Suprapubic skin (tissue), 4 donors: ENCODE data around the gene ATF3. TPM values are rescaled to one million over a fixed set of nuclear protein-coding genes. Genes with fewer than 3 reads are reported as not detected.

Experiments
- DNase-seq, 2 donors: peaks; one replicate each; pipeline ENCODE4 v3.0.0-alpha.2; 2019; ENCODE audit warnings: low spot score in 2 of 2
- H3K27ac ChIP-seq: fragments of 200-600 bp; sonication (generic); one replicate; pipeline ENCODE4 v1.5.1; 2019
- H3K27me3 ChIP-seq: fragments of 200-600 bp; sonication (generic); one replicate; pipeline ENCODE4 v1.5.1; 2019
- H3K36me3 ChIP-seq: fragments of 200-600 bp; sonication (generic); one replicate; pipeline ENCODE4 v1.5.1; 2019
- H3K4me1 ChIP-seq: fragments of 200-600 bp; sonication (generic); one replicate; pipeline ENCODE4 v1.5.1; 2019
- H3K4me3 ChIP-seq: fragments of 200-600 bp; sonication (generic); one replicate; pipeline ENCODE4 v1.5.1; 2019; ENCODE audit warnings: mild to moderate bottlenecking
- H3K9me3 ChIP-seq: fragments of 200-600 bp; sonication (generic); one replicate; pipeline ENCODE4 v1.5.1; 2019
- CTCF ChIP-seq, 2 donors: fragments of 200-600 bp in 1 of 2; fragments of 450-650 bp in 1 of 2; sonication (generic) in 1 of 2; IDR thresholded peaks; one replicate each; pipeline ENCODE4 v1.5.1; 2016 to 2019; ENCODE audit warnings: antibody characterized with exemption in 2 of 2, mild to moderate bottlenecking in 1 of 2, moderate library complexity in 1 of 2
- EP300 ChIP-seq: sonication (generic); formaldehyde crosslinking; IDR thresholded peaks from one replicate; pipeline ENCODE4 v1.6.1; 2017; ENCODE audit warnings: antibody characterized with exemption
- POLR2A ChIP-seq, 2 donors: fragments of 450-650 bp; IDR thresholded peaks; one replicate each; pipeline ENCODE4 v1.6.1; 2017; ENCODE audit warnings: antibody characterized with exemption in 2 of 2, mild to moderate bottlenecking in 2 of 2, moderate library complexity in 2 of 2
- POLR2AphosphoS5 ChIP-seq, 3 donors: sonication (generic); formaldehyde crosslinking; IDR thresholded peaks; one replicate each; pipeline ENCODE4 v1.6.1; 2017; ENCODE audit warnings: antibody characterized with exemption in 3 of 3
- WGBS: methylation state at CpG from one replicate; pipeline ENCODE4 v1.1.5; 2018; 5-methylcytosine and 5-hydroxymethylcytosine counted together
- total RNA-seq, 4 donors: library from RNA; depleted of rRNA; stranded (reverse); fragments of >200 nt; gene quantifications; one replicate each; pipeline ENCODE4 v1.1.0, GENCODE V29; 2016

ATF3 gene
- total RNA-seq, 4 donors from 2014 or later, result 43.9 to 151 (median 84.1) TPM

GRCh38 chr1:212596798-212597197 is 11.8 kb upstream of the ATF3 start:
- Histone ChIP-seq H3K36me3 (no peaks in the 10 kb centered on the region), H3K9me3 (no peaks in the 10 kb centered on the region), H3K4me3 (no peak overlapping the region), H3K27me3 (no peaks in the 10 kb centered on the region), H3K27ac (peak overlapping the region; percentile 16), H3K4me1 (peaks cover 10% of the 10 kb centered on the region)
- DNase-seq, result no peak
- no peak for TF ChIP-seq POLR2A (IDR thresholded peaks at IDR 0.05)
- TF ChIP-seq CTCF (IDR thresholded peaks at IDR 0.05), result no peak
- TF ChIP-seq EP300, result no peak
- no peak for TF ChIP-seq POLR2AphosphoS5 (IDR thresholded peaks at IDR 0.05)
- 87% methylated on average over 3 of the region's 3 CpGs for WGBS

GRCh38 chr1:212597487-212597886 is 11.1 kb upstream of the ATF3 start:
- Histone ChIP-seq H3K27me3 (no peaks in the 10 kb centered on the region), H3K27ac (no peak overlapping the region)
- DNase-seq, result no peak

GRCh38 chr1:212600071-212600915 is 8.3 kb upstream of the ATF3 start:
- H3K27me3 ChIP-seq, result no peaks in the 10 kb centered on the region
- 71% methylated on average over 11 of the region's 11 CpGs for WGBS
- no peaks in the 10 kb centered on the region for H3K36me3 ChIP-seq
- H3K27ac ChIP-seq, result no peak overlapping the region
- H3K4me1 ChIP-seq, result peaks cover 17% of the 10 kb centered on the region
- no peak for DNase-seq
- H3K4me3 ChIP-seq, result no peak overlapping the region
- no peak for TF ChIP-seq POLR2AphosphoS5 (IDR thresholded peaks at IDR 0.05)
- TF ChIP-seq CTCF (IDR thresholded peaks at IDR 0.05), result no peak
- no peak for TF ChIP-seq POLR2A (IDR thresholded peaks at IDR 0.05)
- no peak for TF ChIP-seq EP300
- no peaks in the 10 kb centered on the region for H3K9me3 ChIP-seq

More at GRCh38 chr1:212597487-212597886, 11.1 kb upstream of the ATF3 start:
- Histone ChIP-seq H3K36me3 (no peaks in the 10 kb centered on the region), H3K9me3 (no peaks in the 10 kb centered on the region), H3K4me3 (no peak overlapping the region), H3K4me1 (peaks cover 10% of the 10 kb centered on the region)
- 96% methylated on average over 4 of the region's 4 CpGs for WGBS
- no peak for TF ChIP-seq CTCF (IDR thresholded peaks at IDR 0.05)
- no peak for TF ChIP-seq POLR2AphosphoS5 (IDR thresholded peaks at IDR 0.05)
- no peak for TF ChIP-seq POLR2A (IDR thresholded peaks at IDR 0.05)
- no peak for TF ChIP-seq EP300

GRCh38 chr1:212600980-212601379 is 7.6 kb upstream of the ATF3 start:
- Histone ChIP-seq H3K27ac (no peak overlapping the region), H3K4me3 (no peak overlapping the region), H3K9me3 (no peaks in the 10 kb centered on the region), H3K4me1 (peaks cover 20% of the 10 kb centered on the region), H3K36me3 (no peaks in the 10 kb centered on the region), H3K27me3 (no peaks in the 10 kb centered on the region)
- WGBS, result 27% methylated on average over 2 of the region's 2 CpGs
- DNase-seq, result no peak
- no peak for TF ChIP-seq CTCF (IDR thresholded peaks at IDR 0.05)
- no peak for TF ChIP-seq EP300
- TF ChIP-seq POLR2A (IDR thresholded peaks at IDR 0.05), result no peak
- no peak for TF ChIP-seq POLR2AphosphoS5 (IDR thresholded peaks at IDR 0.05)

GRCh38 chr1:212601524-212601923 is 7.0 kb upstream of the ATF3 start:
- Histone ChIP-seq H3K27ac (no peak overlapping the region), H3K4me3 (no peak overlapping the region), H3K9me3 (no peaks in the 10 kb centered on the region), H3K36me3 (no peaks in the 10 kb centered on the region), H3K27me3 (no peaks in the 10 kb centered on the region), H3K4me1 (peaks cover 24% of the 10 kb centered on the region)
- TF ChIP-seq POLR2AphosphoS5 (IDR thresholded peaks at IDR 0.05), result no peak
- no peak for TF ChIP-seq EP300
- no peak for TF ChIP-seq POLR2A (IDR thresholded peaks at IDR 0.05)
- no peak for TF ChIP-seq CTCF (IDR thresholded peaks at IDR 0.05)
- 87% methylated on average over 2 of the region's 2 CpGs for WGBS
- no peak for DNase-seq
